GM19452 (cell line): Measurements from ENCODE around the gene LPO.
A peak's percentile ranks its signal among the peaks of the same experiment; 100 is the strongest.

Experiments used
- ATAC-seq: cut with Tn5 transposase; IDR thresholded peaks from one replicate; pipeline ENCODE4 v1.9.1; 2021; ENCODE audit not compliant: unreplicated experiment

LPO gene

GRCh38 chr17:58315750-58316149 is 77.4 kb downstream of the LPO start:
- no peak for ATAC-seq

- ATAC-seq, result no peak
Measured at GRCh38 chr17:58316260-58316960, 78.0 kb downstream of the LPO start.

- peak; percentile 76 for ATAC-seq
Measured at GRCh38 chr17:58317421-58318064, 79.2 kb downstream of the LPO start.

- no peak for ATAC-seq
Measured at GRCh38 chr17:58318065-58318481, 79.7 kb downstream of the LPO start.
